Astrocyte (in vitro differentiated cells and primary cell): ENCODE results near the gene MSRB2.

Experiments
- CTCF ChIP-seq: IDR thresholded peaks from 2 replicates; pipeline ENCODE4 v1.5.1; 2011; ENCODE audit warnings: low read depth, mild to moderate bottlenecking, inconsistent platforms, low read length, moderate library complexity; ENCODE audit not compliant: insufficient read depth
- EZH2 ChIP-seq: IDR thresholded peaks from 2 replicates; pipeline ENCODE4 v1.6.1; 2012; ENCODE audit warnings: mild to moderate bottlenecking, low read length, inconsistent platforms; ENCODE audit not compliant: insufficient read depth

- TF ChIP-seq EZH2 (no peak), CTCF (no peak)
Observed at GRCh38 chr10:23111517-23112286, 16.3 kb downstream of the MSRB2 start.
